Hepatic stellate cell (primary cell): ENCODE results near the gene EPB41L2.
A peak's percentile ranks its signal among the peaks of the same experiment; 100 is the strongest.

Experiments used
- DNase-seq: peaks from one replicate; pipeline ENCODE4 v3.0.0; 2011; ENCODE audit warnings: low spot score

EPB41L2 gene

GRCh38 chr6:131061751-131062119 lies 1.3 kb downstream of the EPB41L2 start:
- DNase-seq = no peak

- no peak for DNase-seq
Observed at GRCh38 chr6:131061041-131061750, 1.8 kb downstream of the EPB41L2 start.

DNA sequence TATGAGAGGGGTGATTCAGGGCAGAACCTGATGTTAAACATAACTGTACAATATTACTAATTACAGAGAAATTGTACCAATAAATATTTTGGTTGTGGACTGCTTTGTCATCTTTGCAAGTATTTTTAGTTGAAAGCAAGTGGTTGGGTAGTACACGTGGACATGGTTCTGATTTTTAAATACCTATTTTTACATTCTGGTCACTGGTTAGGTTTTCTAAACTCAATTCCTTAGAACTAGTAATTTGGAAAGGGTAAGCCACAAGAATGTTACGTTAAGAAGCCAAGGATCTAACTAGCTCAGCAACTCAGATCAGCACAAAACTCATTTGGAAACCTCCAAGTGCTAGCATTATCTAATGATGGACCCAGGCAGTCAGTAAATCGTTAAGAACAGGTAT lies 2.7 kb downstream of the EPB41L2 start:
- no peak for DNase-seq

DNA sequence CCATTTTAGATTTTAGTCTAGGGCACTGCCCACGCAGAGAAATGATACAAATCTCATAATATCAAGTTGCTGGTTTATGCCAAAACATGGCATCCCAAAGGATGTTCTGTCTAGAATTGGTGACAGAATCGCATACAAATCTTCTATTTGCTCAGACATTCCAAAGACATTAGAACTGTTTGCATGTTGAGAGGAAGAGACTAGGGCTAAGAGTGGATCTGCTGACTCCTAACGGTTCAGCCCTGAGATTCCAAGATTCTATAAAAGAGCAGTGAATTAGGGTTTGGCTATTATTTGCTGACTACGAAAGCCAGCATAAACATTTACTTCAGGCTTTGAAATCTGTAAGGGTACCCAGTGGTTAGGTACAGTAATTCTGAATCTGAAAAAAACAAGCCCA lies 3.6 kb downstream of the EPB41L2 start:
- DNase-seq = peak; percentile 43

DNA sequence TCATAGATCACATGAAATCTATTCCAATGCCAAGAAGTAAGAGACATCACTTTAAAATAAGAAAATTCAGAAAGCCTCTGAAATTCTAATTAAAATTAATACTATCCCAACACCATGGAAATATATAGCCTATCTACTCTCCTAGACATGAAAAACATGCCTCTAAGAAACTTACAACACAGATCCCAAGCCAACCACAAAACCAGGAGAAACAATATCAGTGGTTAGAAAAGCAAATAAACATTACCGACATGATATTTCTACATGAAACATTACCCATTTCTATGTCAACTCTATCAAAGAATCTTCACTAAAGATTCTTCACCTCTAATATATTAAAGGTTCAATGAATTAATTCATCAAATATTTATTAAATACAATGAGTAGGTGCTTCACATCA lies 4.8 kb downstream of the EPB41L2 start:
- no peak for DNase-seq

GRCh38 chr6:131054392-131055250 lies 8.4 kb downstream of the EPB41L2 start:
- DNase-seq = no peak

DNA sequence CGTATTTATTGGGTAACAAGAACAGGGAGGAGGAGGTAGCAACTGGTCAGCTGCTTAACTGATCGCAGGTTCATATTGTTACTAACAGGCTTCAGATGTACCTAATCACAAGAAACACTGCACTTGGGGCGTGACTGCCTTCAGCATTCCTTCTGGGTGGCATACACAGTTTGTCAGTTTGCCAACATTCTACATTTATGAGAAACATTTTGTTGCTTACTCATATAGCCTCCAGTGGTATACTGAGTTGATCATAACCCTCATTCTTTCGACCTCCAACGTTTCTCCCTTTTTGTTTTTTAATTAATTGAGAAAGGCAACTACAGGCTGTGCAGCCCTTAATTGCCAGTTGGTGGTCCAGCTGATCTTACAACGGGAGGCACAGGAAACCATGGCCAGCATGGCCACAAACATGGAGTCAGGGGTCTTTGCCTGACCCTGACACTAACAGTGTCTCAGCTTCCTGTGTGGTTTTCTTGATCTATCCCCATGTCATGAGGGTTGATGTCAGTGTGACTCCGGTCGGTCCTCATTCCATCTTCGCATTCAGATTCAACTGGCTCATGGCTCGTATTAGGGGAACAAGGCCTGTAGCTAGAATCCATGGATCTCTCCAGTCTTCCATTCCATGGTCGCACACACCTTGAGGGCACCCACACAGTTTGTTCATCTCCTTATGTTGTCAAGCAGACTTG lies 9.4 kb downstream of the EPB41L2 start:
- DNase-seq = no peak

DNA sequence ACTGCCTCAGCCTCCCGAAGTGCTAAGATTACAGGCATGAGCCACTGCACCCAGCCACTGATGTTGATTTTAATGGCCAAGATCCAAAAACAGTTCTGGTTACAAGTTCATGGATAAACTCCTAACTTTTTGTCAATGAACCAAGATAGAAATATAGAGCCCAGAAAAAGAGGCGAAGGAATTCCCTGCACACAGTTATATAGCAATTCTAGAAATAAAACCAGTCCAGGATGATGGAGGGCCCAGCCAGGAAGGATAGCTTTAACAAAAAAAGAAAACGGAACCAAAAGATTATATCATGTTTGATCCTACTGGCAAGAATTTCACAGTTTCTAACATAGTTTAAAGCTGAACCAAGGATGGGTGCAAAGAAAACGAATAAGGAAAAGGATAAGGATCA lies 10.9 kb downstream of the EPB41L2 start:
- no peak for DNase-seq

DNA sequence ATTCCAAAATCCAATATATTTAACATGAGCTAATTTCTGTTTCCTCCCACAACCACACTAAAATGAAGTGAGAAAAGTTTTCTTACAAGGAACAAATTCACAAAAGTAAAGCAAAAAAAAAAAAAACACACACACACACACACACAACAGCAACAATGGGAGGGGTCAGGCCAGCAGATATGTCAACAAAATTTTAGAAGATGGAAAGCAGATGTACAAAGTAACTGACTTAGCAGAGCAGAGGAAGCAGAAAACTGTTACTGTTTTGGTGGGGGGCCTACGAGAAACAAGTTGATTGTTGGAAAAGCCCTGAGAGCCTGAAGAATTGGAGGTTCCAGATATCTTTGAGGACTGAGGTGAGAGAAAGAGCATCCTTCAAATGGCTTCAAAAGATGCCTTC lies 11.7 kb downstream of the EPB41L2 start:
- DNase-seq = no peak

GRCh38 chr6:131049608-131050007 lies 13.4 kb downstream of the EPB41L2 start:
- DNase-seq = no peak

DNA sequence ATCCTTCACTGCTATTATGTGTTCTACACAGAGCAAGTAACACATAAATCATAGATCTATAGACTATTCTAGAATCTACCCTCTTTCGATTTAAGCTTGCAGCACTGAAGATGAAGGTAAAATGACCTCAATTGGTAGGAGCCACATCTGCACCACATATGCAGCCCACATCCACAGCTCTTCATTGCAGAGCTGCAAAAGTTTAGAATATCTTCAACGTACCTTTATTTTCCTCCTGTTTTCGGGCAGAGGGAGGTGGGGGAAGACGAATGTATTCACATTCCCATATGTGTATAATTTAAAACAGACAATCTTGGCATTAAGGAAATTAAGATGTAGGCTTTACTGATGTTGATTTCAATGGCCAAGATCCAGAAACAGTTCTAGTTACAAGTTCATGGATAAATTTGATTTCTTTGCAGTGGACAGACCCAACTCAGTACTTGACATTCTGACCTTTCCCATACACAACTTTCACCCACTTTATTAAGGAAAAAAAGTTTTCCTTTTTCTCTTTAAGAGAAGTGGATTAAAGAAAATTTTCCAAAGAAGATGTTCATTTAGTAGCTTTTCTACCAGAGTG lies 14.0 kb downstream of the EPB41L2 start:
- no peak for DNase-seq

- no peak for DNase-seq
Observed at GRCh38 chr6:131048459-131048858, 14.6 kb downstream of the EPB41L2 start.

DNA sequence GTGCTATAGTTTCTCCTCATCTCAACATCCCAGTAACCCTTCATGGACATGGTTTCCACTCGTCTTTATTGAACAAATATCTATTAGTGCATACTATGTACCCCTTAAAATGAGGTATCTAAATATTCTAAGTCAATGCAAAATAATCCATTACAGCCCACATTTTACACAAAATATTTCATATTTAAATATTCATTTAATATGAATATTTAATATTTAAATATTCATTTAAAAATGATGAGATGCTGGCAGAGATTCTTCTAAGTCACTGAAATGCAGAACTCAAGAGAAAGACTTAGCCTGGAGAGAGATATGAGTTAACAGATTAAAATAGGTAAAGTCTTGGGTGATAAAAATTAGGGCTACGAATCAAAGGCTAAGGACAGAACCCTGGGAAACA lies 17.9 kb downstream of the EPB41L2 start:
- DNase-seq = no peak

DNA sequence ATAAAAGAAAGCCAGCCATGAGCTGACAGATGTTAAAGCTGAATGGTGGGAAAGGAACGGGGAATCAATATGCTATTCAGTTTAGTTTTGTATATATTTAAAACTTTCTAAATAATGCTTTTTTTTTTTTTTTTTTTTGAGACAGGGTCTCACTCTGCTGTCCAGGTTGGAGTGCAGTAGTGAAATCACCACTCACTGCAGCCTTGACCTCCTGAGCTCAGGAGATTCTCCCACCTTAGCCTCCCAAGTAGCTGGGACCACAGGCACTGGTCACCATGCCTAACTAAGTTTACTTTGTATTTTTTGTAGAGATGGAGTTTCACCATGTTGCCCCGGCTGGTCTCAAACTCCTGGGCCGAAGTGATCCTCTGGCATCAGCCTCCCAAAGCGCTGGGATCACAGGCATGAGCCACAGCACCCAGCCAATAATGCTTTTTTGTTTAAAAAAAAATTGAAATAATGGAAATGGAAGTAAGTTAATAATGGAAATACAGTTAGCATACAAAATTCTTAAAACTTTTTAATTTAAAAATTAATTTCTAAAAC lies 19.1 kb downstream of the EPB41L2 start:
- no peak for DNase-seq

DNA sequence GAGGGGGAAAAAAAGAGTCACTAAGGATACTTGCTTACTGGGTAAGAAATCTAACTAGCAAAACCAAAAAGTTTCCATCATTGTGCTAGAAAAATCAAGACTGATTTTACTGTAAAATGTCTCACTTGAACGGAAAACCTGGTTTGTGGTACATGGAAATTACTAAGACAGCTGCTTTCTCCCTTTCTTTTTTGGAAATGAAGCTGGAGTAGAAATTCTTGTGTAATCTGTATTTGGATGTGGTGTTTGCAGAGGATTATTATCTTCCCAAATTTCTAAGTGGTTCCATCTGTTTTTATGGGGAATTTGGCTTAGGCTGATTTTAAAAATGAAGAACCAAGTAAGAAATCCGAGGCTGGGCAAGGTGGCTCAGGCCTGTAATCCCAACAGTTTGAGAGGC lies 20.4 kb downstream of the EPB41L2 start:
- DNase-seq = no peak

- DNase-seq = no peak
Observed at GRCh38 chr6:131041814-131042213, 21.2 kb downstream of the EPB41L2 start.

DNA sequence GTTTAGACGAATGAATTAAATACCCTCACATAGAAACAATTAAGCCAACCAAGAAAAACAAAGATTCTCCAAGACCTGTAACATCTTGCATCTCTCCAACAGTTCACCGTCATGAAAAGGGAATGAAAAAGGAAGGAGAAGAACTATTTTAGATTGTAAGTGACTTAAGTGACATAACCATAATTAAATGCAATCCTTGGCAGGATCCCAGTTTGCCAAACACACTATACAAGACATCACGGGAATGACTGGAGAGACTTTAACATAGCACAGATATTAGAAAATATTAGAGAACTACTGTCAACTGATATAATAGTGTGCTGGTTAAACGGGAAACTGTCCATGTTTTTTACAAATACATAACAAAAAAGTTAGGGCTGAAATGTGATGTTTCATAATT lies 22.2 kb downstream of the EPB41L2 start:
- DNase-seq = no peak

- DNase-seq = no peak
Observed at GRCh38 chr6:131039345-131039680, 23.7 kb downstream of the EPB41L2 start.

GRCh38 chr6:131038597-131039344 lies 24.3 kb downstream of the EPB41L2 start:
- no peak for DNase-seq

DNA sequence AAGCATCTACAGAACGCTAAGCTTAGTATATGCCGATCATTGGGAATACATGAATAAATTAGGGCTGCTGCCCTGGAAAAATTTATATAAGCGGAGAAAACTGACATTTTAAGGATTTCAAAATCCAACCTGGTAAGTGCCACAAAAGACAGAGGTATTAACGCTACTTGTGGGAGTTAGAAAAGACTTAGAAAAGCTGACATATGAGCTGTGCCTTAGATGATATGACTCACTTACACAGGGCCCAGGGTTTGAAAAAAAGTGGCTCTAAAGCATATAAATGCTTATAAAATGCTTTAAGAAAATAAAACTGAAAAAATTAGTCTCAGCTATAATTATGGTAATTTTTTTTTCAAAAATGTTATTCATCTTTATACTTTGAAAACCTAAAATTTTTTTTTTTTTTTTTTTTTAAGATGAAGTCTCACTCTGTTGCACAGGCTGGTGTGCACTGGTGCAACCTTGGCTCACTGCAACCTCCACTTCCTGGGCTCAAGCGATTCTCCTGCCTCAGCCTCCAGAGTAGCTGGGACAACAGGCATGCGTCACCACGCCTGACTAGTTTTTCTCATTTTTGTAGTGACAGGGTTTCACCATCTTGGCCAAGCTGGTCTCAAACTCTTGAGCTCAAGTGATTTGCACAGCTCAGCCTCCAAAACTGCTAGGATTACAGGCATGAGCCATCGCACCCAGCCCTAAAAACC lies 25.7 kb downstream of the EPB41L2 start:
- no peak for DNase-seq

DNA sequence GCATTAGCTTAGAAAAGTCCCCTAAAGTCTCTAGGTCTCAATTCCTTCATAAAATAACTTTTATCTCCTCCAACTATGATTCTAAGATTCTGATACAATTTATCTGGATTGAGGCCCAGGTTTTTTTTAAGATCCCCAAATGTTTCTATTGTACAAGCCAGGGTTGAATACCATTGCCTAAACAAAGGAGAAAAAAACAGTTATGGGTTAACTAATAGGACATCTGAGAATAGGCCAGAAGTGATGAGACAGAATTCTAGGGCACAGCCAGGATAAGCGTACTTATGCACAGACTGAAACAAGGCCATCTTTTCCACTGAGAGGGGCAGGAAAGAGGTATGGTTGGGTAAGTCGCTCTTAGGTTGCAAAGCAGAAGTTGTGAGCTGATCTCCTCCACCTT lies 26.4 kb downstream of the EPB41L2 start:
- no peak for DNase-seq
